GM19397 (cell line): Measurements from ENCODE around the gene PACRG.

ENCODE experiments used
- ATAC-seq: cut with Tn5 transposase; IDR thresholded peaks from one replicate; pipeline ENCODE4 v1.9.1; 2021; ENCODE audit warnings: mild to moderate bottlenecking, moderate library complexity; ENCODE audit not compliant: unreplicated experiment

Gene PACRG

GRCh38 chr6:163323705-163324104 is 595.9 kb downstream of the PACRG start:
- ATAC-seq = no peak

GRCh38 chr6:163324326-163324687 is 596.5 kb downstream of the PACRG start:
- no peak for ATAC-seq

- no peak for ATAC-seq
Measured at GRCh38 chr6:163324688-163325389, 597.1 kb downstream of the PACRG start.

- no peak for ATAC-seq
Measured at GRCh38 chr6:163325390-163325784, 597.6 kb downstream of the PACRG start.

- ATAC-seq = no peak
Measured at GRCh38 chr6:163327165-163327880, 599.5 kb downstream of the PACRG start.

GRCh38 chr6:163327921-163328320 is 600.1 kb downstream of the PACRG start:
- ATAC-seq = no peak

- no peak for ATAC-seq
Measured at GRCh38 chr6:163328411-163328810, 600.6 kb downstream of the PACRG start.

- no peak for ATAC-seq
Measured at GRCh38 chr6:163329991-163330390, 602.2 kb downstream of the PACRG start.

GRCh38 chr6:163331245-163331644 is 603.5 kb downstream of the PACRG start:
- ATAC-seq = no peak

GRCh38 chr6:163332575-163332974 is 604.8 kb downstream of the PACRG start:
- no peak for ATAC-seq

- no peak for ATAC-seq
Measured at GRCh38 chr6:163333038-163333437, 605.3 kb downstream of the PACRG start.

GRCh38 chr6:163333701-163334663 is 606.2 kb downstream of the PACRG start:
- ATAC-seq = no peak

- no peak for ATAC-seq
Measured at GRCh38 chr6:163335056-163335455, 607.3 kb downstream of the PACRG start.

GRCh38 chr6:163335671-163336545 is 608.1 kb downstream of the PACRG start:
- no peak for ATAC-seq

GRCh38 chr6:163336961-163337360 is 609.2 kb downstream of the PACRG start:
- no peak for ATAC-seq

- no peak for ATAC-seq
Measured at GRCh38 chr6:163337958-163338357, 610.2 kb downstream of the PACRG start.

- no peak for ATAC-seq
Measured at GRCh38 chr6:163338671-163339405, 611.1 kb downstream of the PACRG start.

GRCh38 chr6:163339466-163339865 is 611.7 kb downstream of the PACRG start:
- no peak for ATAC-seq

- no peak for ATAC-seq
Measured at GRCh38 chr6:163340201-163340887, 612.6 kb downstream of the PACRG start.
